Activated T-cell treated with anti-CD3 and anti-CD28 coated beads, Interleukin-2, amount 50 U/mL, for 24 hours (primary cell): ENCODE data around the gene RYR2.

Experiments
- DNase-seq: peaks from one replicate; pipeline ENCODE4 v3.0.0-alpha.2; 2020
- H3K27ac Mint-ChIP-seq: 2 replicates; pipeline ENCODE4 v1.8.0; 2020; ENCODE audit warnings: mild to moderate bottlenecking, mixed read lengths
- H3K27me3 Mint-ChIP-seq: 2 replicates; pipeline ENCODE4 v1.8.0; 2020; ENCODE audit warnings: mixed read lengths
- H3K36me3 Mint-ChIP-seq: 2 replicates; pipeline ENCODE4 v1.8.0; 2020; ENCODE audit warnings: low read depth, mixed read lengths
- H3K4me1 Mint-ChIP-seq: 2 replicates; pipeline ENCODE4 v1.8.0; 2020; ENCODE audit warnings: low read depth, mixed read lengths
- H3K4me3 Mint-ChIP-seq: 2 replicates; pipeline ENCODE4 v1.8.0; 2020; ENCODE audit warnings: mild to moderate bottlenecking, moderate library complexity, mixed read lengths
- H3K9me3 Mint-ChIP-seq: 2 replicates; pipeline ENCODE4 v1.8.0; 2020; ENCODE audit warnings: mixed read lengths

RYR2 gene

GRCh38 chr1:237482777-237483176 is 440.8 kb downstream of the RYR2 start:
- H3K9me3 Mint-ChIP-seq, result peaks cover 4% of the 10 kb centered on the region
- no peak for DNase-seq
- H3K4me3 Mint-ChIP-seq, result no peak overlapping the region
- H3K27me3 Mint-ChIP-seq, result peaks cover 5% of the 10 kb centered on the region
- no peaks in the 10 kb centered on the region for H3K4me1 Mint-ChIP-seq
- no peak overlapping the region for H3K27ac Mint-ChIP-seq
- no peaks in the 10 kb centered on the region for H3K36me3 Mint-ChIP-seq

DNA sequence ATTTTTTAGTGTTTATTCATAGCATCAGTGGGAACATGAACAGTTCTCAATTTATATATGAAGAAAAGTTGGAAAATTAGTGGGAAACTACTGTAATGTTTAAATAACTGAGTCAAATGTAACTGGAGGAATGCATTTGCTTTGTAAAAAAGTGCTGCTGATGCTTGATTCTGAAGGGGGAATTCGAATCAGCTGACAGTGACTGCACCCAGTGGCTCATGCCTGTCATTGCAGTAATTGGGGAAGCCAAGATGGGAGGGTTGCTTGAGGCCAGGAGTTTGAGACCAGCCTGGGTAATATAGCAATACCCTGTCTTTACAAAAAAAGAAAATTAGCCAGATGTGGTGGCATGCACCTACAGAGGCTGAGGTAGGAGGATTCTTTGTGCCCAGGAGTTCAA is 450.4 kb downstream of the RYR2 start:
- Mint-ChIP-seq H3K4me1 (no peaks in the 10 kb centered on the region), H3K9me3 (no peaks in the 10 kb centered on the region), H3K4me3 (no peak overlapping the region), H3K27ac (no peak overlapping the region), H3K27me3 (peaks cover 8% of the 10 kb centered on the region), H3K36me3 (no peaks in the 10 kb centered on the region)
- DNase-seq, result no peak

- peaks cover 36% of the 10 kb centered on the region for H3K27me3 Mint-ChIP-seq
- no peak overlapping the region for H3K4me3 Mint-ChIP-seq
- H3K27ac Mint-ChIP-seq, result no peak overlapping the region
- DNase-seq, result no peak
- H3K4me1 Mint-ChIP-seq, result no peaks in the 10 kb centered on the region
- H3K9me3 Mint-ChIP-seq, result no peaks in the 10 kb centered on the region
- H3K36me3 Mint-ChIP-seq, result no peaks in the 10 kb centered on the region
These were observed 458.6 kb downstream of the RYR2 start for GRCh38 chr1:237500566-237500965.

DNA sequence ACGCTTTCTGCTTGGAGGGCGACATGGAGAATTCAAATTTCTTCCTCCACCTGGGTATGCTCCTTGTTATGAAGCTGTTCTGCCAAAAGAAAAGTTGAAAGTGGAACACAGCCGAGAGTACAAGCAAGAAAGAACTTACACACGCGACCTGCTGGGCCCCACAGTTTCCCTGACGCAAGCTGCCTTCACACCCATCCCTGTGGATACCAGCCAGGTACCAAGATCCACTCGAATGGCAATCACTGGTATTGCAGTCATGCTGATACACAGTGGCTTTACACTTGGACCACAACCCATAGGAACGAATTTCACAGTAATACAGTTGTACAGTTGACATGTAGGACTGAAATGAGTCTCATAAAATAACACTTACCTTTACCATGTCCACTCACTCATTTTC is 461.3 kb downstream of the RYR2 start:
- no peak overlapping the region for H3K27ac Mint-ChIP-seq
- H3K36me3 Mint-ChIP-seq, result no peaks in the 10 kb centered on the region
- H3K27me3 Mint-ChIP-seq, result peaks cover 31% of the 10 kb centered on the region
- DNase-seq, result no peak
- peaks cover 10% of the 10 kb centered on the region for H3K4me1 Mint-ChIP-seq
- no peak overlapping the region for H3K4me3 Mint-ChIP-seq
- no peaks in the 10 kb centered on the region for H3K9me3 Mint-ChIP-seq

DNA sequence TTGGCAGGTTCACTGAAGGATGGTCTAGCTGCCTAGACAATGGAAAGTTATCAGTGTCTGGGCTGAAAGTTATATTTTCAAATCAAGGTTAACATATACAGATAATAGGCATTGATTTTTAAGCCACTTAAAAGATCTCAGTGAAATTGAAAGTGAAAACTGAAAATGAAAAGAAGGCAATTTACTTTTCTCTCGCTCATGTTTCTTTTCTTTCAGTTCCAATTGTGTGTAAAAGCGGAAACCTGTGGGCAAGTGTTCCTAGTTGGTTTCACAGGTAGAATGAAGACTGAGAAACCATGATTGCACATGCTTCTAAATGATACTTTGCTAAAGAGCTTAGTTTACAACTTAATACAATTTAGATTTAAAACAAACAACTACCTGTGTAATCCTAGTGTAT is 465.0 kb downstream of the RYR2 start:
- no peaks in the 10 kb centered on the region for H3K9me3 Mint-ChIP-seq

GRCh38 chr1:237509748-237510147 is 467.8 kb downstream of the RYR2 start:
- Mint-ChIP-seq H3K36me3 (no peaks in the 10 kb centered on the region), H3K9me3 (no peaks in the 10 kb centered on the region), H3K4me3 (no peak overlapping the region), H3K4me1 (peaks cover 10% of the 10 kb centered on the region), H3K27me3 (peaks cover 31% of the 10 kb centered on the region), H3K27ac (no peak overlapping the region)
- DNase-seq, result no peak

More for the DNA sequence above, 465.0 kb downstream of the RYR2 start:
- Mint-ChIP-seq H3K4me1 (peaks cover 10% of the 10 kb centered on the region), H3K4me3 (no peak overlapping the region), H3K36me3 (no peaks in the 10 kb centered on the region), H3K27me3 (peaks cover 45% of the 10 kb centered on the region), H3K27ac (no peak overlapping the region)
- DNase-seq, result no peak

- peaks cover 5% of the 10 kb centered on the region for H3K9me3 Mint-ChIP-seq
- H3K27ac Mint-ChIP-seq, result no peak overlapping the region
- H3K36me3 Mint-ChIP-seq, result no peaks in the 10 kb centered on the region
- no peak for DNase-seq
- H3K4me1 Mint-ChIP-seq, result no peaks in the 10 kb centered on the region
- H3K4me3 Mint-ChIP-seq, result no peak overlapping the region
- H3K27me3 Mint-ChIP-seq, result peaks cover 9% of the 10 kb centered on the region
These were observed 483.1 kb downstream of the RYR2 start for GRCh38 chr1:237525102-237525501.

DNA sequence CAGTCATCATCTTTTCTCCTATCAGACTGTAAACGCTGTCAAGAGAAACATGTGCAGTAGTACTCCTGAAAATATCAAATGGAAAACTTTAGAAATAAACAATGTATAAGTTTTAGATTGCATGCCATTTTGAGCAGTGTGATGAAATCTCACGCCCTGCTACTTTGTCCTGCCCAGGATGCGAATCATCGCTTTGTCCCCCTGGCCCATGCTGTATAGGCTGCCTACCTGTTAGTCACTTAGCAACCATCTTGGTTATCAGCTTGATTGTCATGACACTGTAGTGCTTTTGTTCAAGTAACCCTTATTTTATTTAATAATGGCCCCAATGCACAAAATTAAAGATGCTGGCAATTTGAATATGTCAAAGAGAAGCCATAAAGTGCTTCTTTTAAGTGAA is 485.8 kb downstream of the RYR2 start:
- Mint-ChIP-seq H3K4me1 (no peaks in the 10 kb centered on the region), H3K9me3 (peaks cover 5% of the 10 kb centered on the region), H3K36me3 (no peaks in the 10 kb centered on the region), H3K4me3 (no peak overlapping the region), H3K27me3 (peaks cover 3% of the 10 kb centered on the region), H3K27ac (no peak overlapping the region)
- no peak for DNase-seq

DNA sequence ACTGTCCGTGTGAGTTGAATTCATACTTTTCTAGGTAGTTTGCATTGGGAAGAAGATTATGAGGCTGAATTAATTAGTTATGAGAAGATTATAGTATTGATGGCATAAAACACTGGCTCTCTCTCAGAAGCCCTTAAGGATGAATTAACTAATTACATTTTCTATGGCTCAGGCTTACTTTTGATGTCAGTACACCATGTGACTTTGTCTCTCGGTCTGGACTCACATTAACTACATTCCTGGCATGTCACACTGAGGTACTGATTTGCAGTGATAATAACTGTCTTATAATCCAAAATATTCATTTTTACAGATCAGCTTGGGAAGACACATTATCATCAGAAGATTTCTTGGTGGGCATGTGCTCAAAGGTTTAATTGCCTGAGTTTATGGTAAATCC is 486.6 kb downstream of the RYR2 start:
- Mint-ChIP-seq H3K27me3 (peaks cover 3% of the 10 kb centered on the region), H3K36me3 (no peaks in the 10 kb centered on the region), H3K9me3 (peaks cover 5% of the 10 kb centered on the region), H3K4me1 (no peaks in the 10 kb centered on the region), H3K27ac (no peak overlapping the region), H3K4me3 (no peak overlapping the region)
- DNase-seq, result no peak

GRCh38 chr1:237539055-237539454 is 497.1 kb downstream of the RYR2 start:
- H3K27ac Mint-ChIP-seq, result no peak overlapping the region
- no peak for DNase-seq
- no peaks in the 10 kb centered on the region for H3K27me3 Mint-ChIP-seq
- H3K4me1 Mint-ChIP-seq, result no peaks in the 10 kb centered on the region
- no peak overlapping the region for H3K4me3 Mint-ChIP-seq
- no peaks in the 10 kb centered on the region for H3K9me3 Mint-ChIP-seq
- no peaks in the 10 kb centered on the region for H3K36me3 Mint-ChIP-seq

DNA sequence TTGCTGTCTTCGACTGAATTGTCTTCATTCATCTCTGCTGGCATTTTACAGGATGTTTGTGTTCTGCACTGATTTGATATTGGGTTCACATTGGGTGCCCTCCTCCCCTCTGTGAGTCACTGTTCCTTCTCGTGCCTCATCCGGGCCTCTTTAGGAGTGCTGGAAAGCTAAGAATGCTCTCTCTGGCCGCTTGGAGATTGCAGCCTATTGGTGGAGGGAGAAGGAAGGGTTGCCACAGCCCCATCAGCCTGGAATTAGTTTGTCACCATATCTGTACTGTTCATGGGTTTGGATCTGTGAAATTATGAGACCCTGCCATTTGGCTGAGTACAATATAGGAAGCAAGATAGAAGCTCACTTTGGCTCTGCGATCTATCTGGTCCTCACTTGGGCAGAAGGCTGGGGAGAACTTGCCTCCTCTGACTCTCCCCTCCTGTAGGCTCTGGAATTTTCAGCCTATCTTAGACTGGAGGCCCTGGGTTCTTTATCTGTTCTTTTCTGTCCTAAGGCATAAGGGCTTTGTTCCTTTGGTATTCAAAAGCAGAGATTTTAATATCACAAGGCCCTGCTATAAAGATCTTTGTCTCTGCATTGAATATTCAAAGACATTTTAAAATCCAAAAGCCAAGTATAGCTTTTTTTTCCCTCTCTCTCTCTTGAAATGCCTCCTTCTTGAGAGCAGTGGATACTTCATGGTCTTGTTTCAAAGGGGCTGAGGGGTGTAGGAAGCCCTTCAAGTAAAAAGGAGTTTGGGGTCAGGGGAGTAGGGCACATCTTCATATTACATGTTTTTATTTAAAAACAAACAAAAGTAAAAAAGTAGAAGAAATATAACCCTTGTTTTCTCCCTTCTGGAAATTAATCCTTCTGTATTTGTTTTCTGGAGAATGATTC is 500.8 kb downstream of the RYR2 start:
- Mint-ChIP-seq H3K9me3 (no peaks in the 10 kb centered on the region), H3K4me1 (no peaks in the 10 kb centered on the region), H3K27me3 (peaks cover 3% of the 10 kb centered on the region), H3K27ac (no peak overlapping the region), H3K4me3 (no peak overlapping the region), H3K36me3 (no peaks in the 10 kb centered on the region)
- DNase-seq, result no peak

DNA sequence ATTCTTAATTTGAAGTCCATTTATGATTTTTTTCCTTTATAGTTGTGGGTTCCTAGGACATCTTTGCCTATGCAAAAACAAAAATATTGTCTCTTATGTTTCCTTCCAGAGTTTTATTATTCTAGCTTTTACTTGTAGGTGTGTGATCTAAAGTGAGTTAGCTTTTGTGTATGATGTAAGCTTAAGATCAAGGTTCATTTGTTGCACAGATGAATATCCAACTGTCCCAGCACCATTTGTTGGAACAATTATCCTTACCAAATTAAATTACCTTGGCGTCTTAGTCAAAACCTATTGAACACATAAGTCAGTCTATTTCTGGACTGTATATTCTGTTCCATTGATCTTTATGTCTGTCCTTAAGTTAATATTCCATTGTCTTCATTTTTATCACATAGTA is 511.1 kb downstream of the RYR2 start:
- Mint-ChIP-seq H3K27me3 (peaks cover 9% of the 10 kb centered on the region), H3K4me3 (no peak overlapping the region), H3K4me1 (no peaks in the 10 kb centered on the region), H3K36me3 (no peaks in the 10 kb centered on the region), H3K9me3 (no peaks in the 10 kb centered on the region), H3K27ac (no peak overlapping the region)
- DNase-seq, result no peak

- no peak for DNase-seq
- Mint-ChIP-seq H3K27ac (no peak overlapping the region), H3K9me3 (no peaks in the 10 kb centered on the region), H3K27me3 (peaks cover 12% of the 10 kb centered on the region), H3K4me1 (no peaks in the 10 kb centered on the region), H3K4me3 (no peak overlapping the region), H3K36me3 (no peaks in the 10 kb centered on the region)
These were observed 514.9 kb downstream of the RYR2 start for GRCh38 chr1:237556911-237557310.

DNA sequence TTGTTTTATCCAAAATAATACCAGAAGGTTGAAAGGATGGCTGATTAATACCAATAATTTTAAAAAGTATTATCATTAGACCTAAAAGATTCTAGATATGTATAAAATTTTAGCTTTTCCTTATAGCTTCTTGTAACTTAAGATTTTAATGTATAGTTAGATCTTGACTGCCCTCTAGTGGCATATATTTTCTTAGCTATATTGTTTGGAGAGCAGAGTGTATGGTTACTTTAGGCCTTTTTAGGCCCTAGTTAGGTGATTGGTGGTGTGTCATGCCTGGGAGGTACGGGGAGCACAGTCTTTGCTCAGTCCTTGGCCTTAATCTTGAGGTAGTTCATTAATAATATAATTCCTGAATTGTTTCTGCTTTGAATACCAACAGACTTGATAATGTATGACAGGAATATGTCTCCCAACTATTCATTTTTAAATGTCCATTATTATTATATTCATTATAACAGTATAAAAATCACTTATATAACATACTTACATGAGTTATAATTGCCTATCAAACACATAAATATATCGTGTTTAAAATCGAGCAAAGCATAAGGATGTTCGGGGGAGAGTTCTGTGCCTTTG is 520.3 kb downstream of the RYR2 start:
- no peaks in the 10 kb centered on the region for H3K4me1 Mint-ChIP-seq
- DNase-seq, result no peak
- peaks cover 10% of the 10 kb centered on the region for H3K27me3 Mint-ChIP-seq
- no peaks in the 10 kb centered on the region for H3K9me3 Mint-ChIP-seq
- no peak overlapping the region for H3K27ac Mint-ChIP-seq
- H3K36me3 Mint-ChIP-seq, result no peaks in the 10 kb centered on the region
- H3K4me3 Mint-ChIP-seq, result no peak overlapping the region

DNA sequence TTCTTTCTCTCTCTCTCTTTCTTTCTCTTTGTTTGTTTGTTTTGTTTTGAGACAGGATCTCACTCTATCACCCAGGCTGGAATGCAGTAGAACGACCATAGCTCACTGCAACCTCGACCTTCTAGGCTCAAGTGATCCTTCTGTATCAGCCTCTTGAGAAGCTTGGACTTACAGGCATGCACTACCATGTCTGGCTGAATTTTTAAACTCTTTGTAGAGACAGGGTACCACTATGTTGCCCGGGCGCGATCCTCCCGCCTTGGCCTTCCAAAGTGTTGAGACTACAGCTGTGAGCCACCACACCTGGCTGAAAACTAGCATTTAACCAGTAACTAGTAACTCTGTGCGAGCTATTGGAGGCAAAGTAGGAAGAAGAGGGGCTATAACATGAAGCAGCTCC is 523.3 kb downstream of the RYR2 start:
- no peak overlapping the region for H3K4me3 Mint-ChIP-seq
- no peaks in the 10 kb centered on the region for H3K4me1 Mint-ChIP-seq
- H3K27ac Mint-ChIP-seq, result no peak overlapping the region
- H3K9me3 Mint-ChIP-seq, result no peaks in the 10 kb centered on the region
- peaks cover 10% of the 10 kb centered on the region for H3K27me3 Mint-ChIP-seq
- no peak for DNase-seq
- H3K36me3 Mint-ChIP-seq, result no peaks in the 10 kb centered on the region
